ENCODE results near the gene DTD2. TPM values are rescaled to one million over a fixed set of nuclear protein-coding genes. Genes with fewer than 3 reads are reported as not detected.

Gene DTD2
- total RNA-seq, 2 experiments from 2014 or later: 17.5 to 21.6 TPM

DNA sequence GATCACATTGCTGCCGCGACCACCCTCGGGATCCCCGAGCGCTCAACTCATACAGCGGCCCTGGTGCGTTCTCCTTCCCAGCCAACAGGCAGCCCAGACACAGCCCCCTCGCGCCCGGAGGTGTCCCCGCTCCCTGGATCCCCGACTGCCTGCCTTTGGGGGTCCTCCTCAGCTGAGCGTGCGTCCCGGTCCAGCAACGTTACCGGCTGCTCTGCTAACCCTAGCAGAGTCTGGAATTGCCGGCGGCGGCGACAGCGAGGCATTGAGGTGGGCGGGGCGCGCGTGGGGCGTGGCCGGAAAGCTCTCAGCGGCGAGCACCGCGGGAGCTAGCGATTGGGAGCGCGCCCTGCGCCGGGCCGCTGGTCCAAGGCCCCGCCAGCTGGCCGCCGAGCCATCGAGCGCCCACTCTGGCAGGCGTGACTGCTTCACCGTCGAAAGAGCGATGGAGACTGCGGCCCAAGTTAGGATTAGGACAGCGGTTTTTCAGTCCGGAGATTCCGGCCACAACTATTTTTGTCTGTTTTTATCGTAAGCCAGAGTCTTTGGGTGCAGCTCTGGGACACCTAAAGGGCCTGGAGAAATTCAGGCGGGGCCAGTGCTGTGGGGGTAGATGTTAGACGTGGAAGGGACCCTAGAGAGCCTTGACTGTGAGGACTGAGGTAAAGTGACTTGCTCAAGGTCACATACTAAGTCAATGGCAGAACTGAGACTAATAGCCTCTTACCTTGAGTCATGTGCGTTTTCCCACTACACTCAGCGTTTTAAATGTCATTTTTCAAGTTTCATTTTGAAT lies 36.8 kb downstream of the DTD2 start, which contains the start of gene HEATR5A:
Gene HEATR5A, minus strand, starts transcription at position 232 of the 793 bp plus-strand sequence. CDS start 17,575 bp downstream, outside the sequence.
- intact Hi-C loops (cut with DNase I, micrococcal nuclease): loop anchor here (1.0 to 10.0 kb wide), 11 partner anchors 31 to 783 kb away; partner anchors contain the start of genes DTD2 (in 2 of the 2), HECTD1 (in 2 of the 2), NUBPL (in 1 of the 2) and RNU6-8 (in 1 of the 2)
- ChIA-PET POLR2A (interaction anchor here (0.6 to 2.0 kb wide), 8 partner anchors 20 to 381 kb away, joined by 3 to 9 read pairs (median 4); partner anchors contain the start of genes DTD2, HECTD1 and NUBPL), CTCF (interaction anchor here (0.6 to 3.0 kb wide), 17 partner anchors 8 to 857 kb away, joined by 3 to 19 read pairs (median 4); partner anchors contain the start of gene DTD2)
- Mint-ChIP-seq H3K27me3 (peaks cover 3% of the 10 kb centered on the region), H3K9me3 (ENCODE audit: low read depth) (no peaks in the 10 kb centered on the region), H3K36me3 (ENCODE audit: low read depth) (peaks cover 1% of the 10 kb centered on the region), H3K27ac (peak within 1 kb of the TSS; percentile 88), H3K4me1 (peaks cover 25% of the 10 kb centered on the region), H3K4me3 (peak within 1 kb of the TSS; percentile 94)
- DNase-seq (peak; percentile 94), ATAC-seq (peak; percentile 91)

DNA sequence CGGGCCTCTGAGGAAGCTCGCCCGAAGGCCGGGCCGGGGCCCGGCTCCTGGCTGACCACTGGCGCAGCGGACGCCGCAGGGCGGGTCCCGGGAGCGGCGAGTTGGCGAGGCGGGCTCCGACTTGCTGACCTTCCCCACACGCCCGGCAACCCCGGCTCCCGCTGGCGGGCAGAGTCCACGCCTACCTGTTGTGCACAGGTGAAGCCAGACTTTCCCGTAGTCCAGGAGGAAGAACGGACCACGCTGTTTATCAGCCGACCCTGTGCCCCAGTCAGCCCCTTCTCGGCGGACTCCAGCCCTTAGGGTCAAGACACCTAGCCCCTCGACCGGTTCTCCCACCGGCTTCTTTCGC lies 37.4 kb downstream of the DTD2 start:
- ATAC-seq: no peak
- Mint-ChIP-seq H3K27ac (no peak overlapping the region), H3K4me1 (peaks cover 25% of the 10 kb centered on the region), H3K9me3 (ENCODE audit: low read depth) (no peaks in the 10 kb centered on the region), H3K27me3 (peaks cover 3% of the 10 kb centered on the region), H3K4me3 (peak overlapping the region; percentile 94), H3K36me3 (ENCODE audit: low read depth) (peaks cover 1% of the 10 kb centered on the region)
- POLR2A ChIA-PET: interaction anchor here (0.9 to 2.0 kb wide), 5 partner anchors 20 to 213 kb away, joined by 3 to 9 read pairs (median 4); partner anchors contain the start of genes DTD2 and NUBPL
- CTCF ChIA-PET: interaction anchor here (1.0 to 3.0 kb wide), 12 partner anchors 8 to 294 kb away, joined by 3 to 19 read pairs (median 4); partner anchors contain the start of gene DTD2
- intact Hi-C loops (cut with DNase I, micrococcal nuclease): loop anchor here (1.0 to 10.0 kb wide), 10 partner anchors 31 to 783 kb away; partner anchors contain the start of genes DTD2 (in 2 of the 2), HECTD1 (in 2 of the 2), NUBPL (in 1 of the 2) and RNU6-8 (in 1 of the 2)
- DNase-seq: peak; percentile 23

DNA sequence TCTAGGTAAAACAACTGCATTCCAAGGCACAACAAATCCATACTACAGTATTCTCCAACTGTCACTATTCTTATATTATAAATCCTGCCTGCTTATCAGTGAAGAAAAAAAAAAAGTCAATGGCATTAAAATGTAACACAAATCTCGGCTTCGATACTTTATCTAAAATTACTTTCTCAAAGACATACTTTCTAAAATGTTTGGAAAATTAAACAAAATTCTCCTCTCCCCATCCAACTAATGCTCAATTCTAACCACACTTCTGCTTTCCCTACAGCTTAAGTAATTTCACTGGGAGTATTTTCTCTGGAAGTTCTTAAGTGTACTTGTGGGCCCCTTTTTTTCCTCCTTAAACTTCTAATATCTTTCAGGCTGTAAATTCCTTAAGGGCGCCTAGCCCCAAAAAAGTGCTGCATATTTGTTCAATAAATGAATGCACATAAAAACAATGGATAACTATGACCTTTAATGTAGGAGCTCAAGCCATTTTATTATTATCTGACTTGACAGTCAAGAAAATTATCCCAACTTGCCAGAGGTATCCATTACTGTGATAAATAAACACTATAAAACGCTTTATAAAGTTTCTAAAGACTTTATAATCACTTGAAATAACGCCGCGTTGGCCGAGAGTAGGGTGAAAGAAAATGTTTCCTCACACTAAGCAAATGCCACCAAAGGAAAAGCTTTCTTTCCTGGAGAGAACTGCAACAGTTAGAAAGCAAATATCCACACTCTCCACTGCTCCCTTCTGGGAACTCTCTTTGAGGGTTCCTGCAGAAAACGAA lies 37.9 kb downstream of the DTD2 start:
- H3K36me3 Mint-ChIP-seq (ENCODE audit: low read depth): peaks cover 1% of the 10 kb centered on the region
- POLR2A ChIA-PET: interaction anchor here (0.7 to 1.5 kb wide), 3 partner anchors 19 to 213 kb away, joined by 3 to 7 read pairs (median 4); no protein-coding TSS in a partner anchor
- peaks cover 27% of the 10 kb centered on the region for H3K4me1 Mint-ChIP-seq
- peak overlapping the region; percentile 94 for H3K4me3 Mint-ChIP-seq
- ATAC-seq (no peak), DNase-seq (no peak)
- H3K9me3 Mint-ChIP-seq (ENCODE audit: low read depth): no peaks in the 10 kb centered on the region
- H3K27ac Mint-ChIP-seq: peak overlapping the region; percentile 26
- CTCF ChIA-PET: interaction anchor here (0.7 to 3.0 kb wide), 6 partner anchors 12 to 43 kb away, joined by 3 to 19 read pairs (median 4); partner anchors contain the start of gene DTD2
- intact Hi-C loops (cut with DNase I, micrococcal nuclease): no loop called here
- peaks cover 3% of the 10 kb centered on the region for H3K27me3 Mint-ChIP-seq

DNA sequence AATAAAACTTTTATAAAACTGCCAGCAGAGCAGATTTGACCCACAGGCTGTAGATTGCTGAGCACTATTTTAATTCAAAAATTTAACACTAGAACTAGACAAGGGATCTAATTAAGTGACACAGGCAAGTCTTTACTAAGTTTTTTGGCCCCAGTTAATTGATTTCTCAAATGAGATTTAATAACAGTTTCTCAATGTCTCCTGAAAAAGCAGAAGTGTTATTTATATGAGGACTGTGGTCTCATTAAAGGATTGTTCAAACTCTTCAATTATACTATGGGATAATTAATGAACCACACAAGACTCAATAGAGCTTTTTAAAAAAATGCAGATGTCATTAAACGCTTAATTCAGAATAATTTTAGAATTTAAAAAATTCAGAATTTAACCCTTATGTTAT lies 38.9 kb downstream of the DTD2 start:
- Mint-ChIP-seq H3K9me3 (ENCODE audit: low read depth) (no peaks in the 10 kb centered on the region), H3K4me1 (peaks cover 33% of the 10 kb centered on the region), H3K4me3 (no peak overlapping the region), H3K27ac (no peak overlapping the region), H3K27me3 (peaks cover 3% of the 10 kb centered on the region), H3K36me3 (ENCODE audit: low read depth) (peaks cover 1% of the 10 kb centered on the region)
- no peak for DNase-seq
- no peak for ATAC-seq
- POLR2A ChIA-PET: interaction anchor here (0.6 to 0.7 kb wide), 2 partner anchors 25 to 28 kb away, joined by 3 to 7 read pairs; no protein-coding TSS in a partner anchor
- CTCF ChIA-PET: interaction anchor here (0.7 to 3.0 kb wide), 5 partner anchors 13 to 585 kb away, joined by 3 to 19 read pairs (median 3); no protein-coding TSS in a partner anchor
- intact Hi-C loops (cut with DNase I, micrococcal nuclease): no loop called here

DNA sequence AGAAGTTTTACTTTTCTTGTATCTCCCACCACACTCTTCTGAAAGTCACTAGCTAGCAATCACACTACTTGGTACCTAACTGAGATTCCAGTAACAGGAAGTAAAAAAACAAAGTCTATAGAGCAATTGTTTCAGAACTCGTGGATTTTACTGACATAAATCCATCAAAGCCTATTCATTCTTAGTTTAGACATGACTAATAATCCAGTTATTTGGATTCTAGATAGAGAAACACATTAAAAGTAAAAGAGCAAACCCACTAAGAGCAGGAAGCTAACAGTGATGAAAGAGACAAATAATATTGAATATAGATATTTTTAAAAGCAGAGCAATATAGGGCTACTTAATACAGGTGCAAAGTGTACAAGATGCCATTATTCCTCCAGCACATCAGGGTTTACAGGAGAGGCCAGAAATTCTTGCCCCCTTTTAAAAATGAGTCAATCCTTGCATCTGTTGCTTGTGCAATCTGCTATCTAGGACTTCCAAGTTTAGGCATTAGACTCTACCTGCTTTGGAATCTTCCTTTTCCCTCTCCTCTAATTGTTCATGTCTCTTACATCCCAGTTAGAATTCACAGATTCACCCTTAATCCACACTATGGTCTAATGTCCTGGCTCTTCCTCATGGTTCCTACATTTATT lies 43.0 kb downstream of the DTD2 start:
- CTCF ChIA-PET: no interaction called here
- H3K4me1 Mint-ChIP-seq: peaks cover 19% of the 10 kb centered on the region
- DNase-seq: no peak
- intact Hi-C loops (cut with DNase I, micrococcal nuclease): no loop called here
- peaks cover 1% of the 10 kb centered on the region for H3K36me3 Mint-ChIP-seq (ENCODE audit: low read depth)
- peak; percentile 49 for ATAC-seq
- no peak overlapping the region for H3K27ac Mint-ChIP-seq
- no peak overlapping the region for H3K4me3 Mint-ChIP-seq
- peaks cover 2% of the 10 kb centered on the region for H3K27me3 Mint-ChIP-seq
- H3K9me3 Mint-ChIP-seq (ENCODE audit: low read depth): no peaks in the 10 kb centered on the region
- POLR2A ChIA-PET: no interaction called here

DNA sequence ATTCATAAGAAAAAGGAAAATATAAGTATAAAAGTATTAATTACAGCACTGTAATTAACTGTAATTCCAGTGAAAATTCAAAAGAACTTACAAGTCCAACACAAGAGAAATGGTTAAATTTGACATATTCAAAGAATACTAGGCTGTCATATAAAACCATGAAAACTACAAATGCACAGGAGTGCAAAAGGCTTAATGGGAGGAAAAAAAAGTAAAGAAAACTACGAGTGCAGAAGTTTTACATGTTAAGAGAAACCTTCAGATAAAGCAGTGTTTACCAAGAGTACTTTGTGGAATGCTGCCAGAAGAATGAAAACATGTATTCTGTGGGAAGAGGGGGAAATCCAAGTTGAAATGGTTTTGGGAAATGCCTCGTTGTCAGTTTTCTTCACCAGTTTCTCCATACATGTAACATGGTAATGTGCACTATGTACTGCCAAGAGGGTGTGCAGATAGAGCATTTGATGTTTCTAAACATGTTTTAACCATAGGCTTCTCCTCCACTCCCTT lies 46.0 kb downstream of the DTD2 start:
- Mint-ChIP-seq H3K27me3 (no peaks in the 10 kb centered on the region), H3K9me3 (ENCODE audit: low read depth) (no peaks in the 10 kb centered on the region), H3K4me3 (no peak overlapping the region), H3K27ac (no peak overlapping the region), H3K4me1 (peaks cover 11% of the 10 kb centered on the region), H3K36me3 (ENCODE audit: low read depth) (no peaks in the 10 kb centered on the region)
- POLR2A ChIA-PET: no interaction called here
- DNase-seq: no peak
- ATAC-seq: no peak
- CTCF ChIA-PET: interaction anchor here (1.6 kb wide), 1 partner anchor 9 kb away, joined by 5 read pairs; the partner anchor contains the start of gene HEATR5A
- intact Hi-C loops (cut with DNase I, micrococcal nuclease): no loop called here

DNA sequence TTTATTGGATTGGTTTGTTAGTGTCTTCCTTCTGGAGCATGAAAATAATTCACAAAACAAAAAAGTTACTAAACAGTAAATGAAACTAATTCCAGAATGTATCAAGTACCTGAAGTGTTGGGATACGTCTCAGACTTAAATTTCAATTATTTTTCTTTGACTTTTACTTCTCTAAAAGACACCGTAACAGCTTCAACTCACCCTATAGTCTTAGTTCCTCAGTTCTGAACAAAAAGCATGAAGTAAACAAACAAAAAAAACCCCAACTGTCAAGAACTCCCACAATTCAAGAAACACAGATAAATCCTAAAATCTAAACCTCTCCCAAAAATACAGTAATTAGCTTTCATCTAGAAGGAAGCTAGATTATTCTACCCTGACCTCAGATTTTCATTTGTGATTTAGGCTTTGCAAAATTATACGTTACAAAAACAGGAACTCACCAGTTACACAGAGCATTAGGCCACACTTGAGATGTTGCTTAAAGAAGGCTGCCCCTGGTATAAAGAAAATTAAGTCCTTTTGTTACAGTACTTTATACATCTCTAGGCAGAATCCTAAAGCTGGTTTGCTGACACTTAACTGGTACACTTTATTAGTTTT lies 47.2 kb downstream of the DTD2 start:
- Mint-ChIP-seq H3K27ac (no peak overlapping the region), H3K36me3 (ENCODE audit: low read depth) (no peaks in the 10 kb centered on the region), H3K4me3 (no peak overlapping the region), H3K9me3 (ENCODE audit: low read depth) (no peaks in the 10 kb centered on the region), H3K4me1 (peaks cover 11% of the 10 kb centered on the region), H3K27me3 (no peaks in the 10 kb centered on the region)
- intact Hi-C loops (cut with DNase I, micrococcal nuclease): no loop called here
- ChIA-PET POLR2A (no interaction called here), CTCF (interaction anchor here (1.0 to 1.6 kb wide), 2 partner anchors 11 to 40 kb away, joined by 5 to 6 read pairs; partner anchors contain the start of gene HEATR5A)
- ATAC-seq (no peak), DNase-seq (no peak)

DNA sequence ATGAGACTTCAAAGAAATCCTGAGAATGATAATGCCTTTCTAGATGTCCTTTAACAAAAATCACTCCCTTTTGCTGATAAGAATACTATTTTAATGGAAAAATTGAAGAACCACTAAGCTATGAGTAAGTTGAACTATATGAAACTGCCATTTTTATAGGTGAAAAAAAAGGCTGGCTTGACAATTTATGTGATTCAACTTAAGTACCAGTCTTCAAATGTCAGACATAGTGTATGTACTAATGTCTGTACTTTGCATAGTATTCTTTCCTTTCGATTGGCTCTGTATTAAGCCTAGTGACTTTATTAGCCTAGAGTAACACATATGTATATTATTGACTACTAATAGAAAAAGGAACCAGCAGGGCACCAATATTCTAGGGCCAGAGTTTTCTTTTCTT lies 48.9 kb downstream of the DTD2 start:
- DNase-seq (no peak), ATAC-seq (peak; percentile 49)
- no peaks in the 10 kb centered on the region for H3K9me3 Mint-ChIP-seq (ENCODE audit: low read depth)
- H3K27me3 Mint-ChIP-seq: no peaks in the 10 kb centered on the region
- POLR2A ChIA-PET: no interaction called here
- CTCF ChIA-PET: interaction anchor here (0.7 kb wide), 1 partner anchor 19 kb away, joined by 3 read pairs; no protein-coding TSS in a partner anchor
- H3K4me3 Mint-ChIP-seq: no peak overlapping the region
- no peak overlapping the region for H3K27ac Mint-ChIP-seq
- intact Hi-C loops (cut with DNase I, micrococcal nuclease): no loop called here
- peaks cover 3% of the 10 kb centered on the region for H3K4me1 Mint-ChIP-seq
- no peaks in the 10 kb centered on the region for H3K36me3 Mint-ChIP-seq (ENCODE audit: low read depth)

DNA sequence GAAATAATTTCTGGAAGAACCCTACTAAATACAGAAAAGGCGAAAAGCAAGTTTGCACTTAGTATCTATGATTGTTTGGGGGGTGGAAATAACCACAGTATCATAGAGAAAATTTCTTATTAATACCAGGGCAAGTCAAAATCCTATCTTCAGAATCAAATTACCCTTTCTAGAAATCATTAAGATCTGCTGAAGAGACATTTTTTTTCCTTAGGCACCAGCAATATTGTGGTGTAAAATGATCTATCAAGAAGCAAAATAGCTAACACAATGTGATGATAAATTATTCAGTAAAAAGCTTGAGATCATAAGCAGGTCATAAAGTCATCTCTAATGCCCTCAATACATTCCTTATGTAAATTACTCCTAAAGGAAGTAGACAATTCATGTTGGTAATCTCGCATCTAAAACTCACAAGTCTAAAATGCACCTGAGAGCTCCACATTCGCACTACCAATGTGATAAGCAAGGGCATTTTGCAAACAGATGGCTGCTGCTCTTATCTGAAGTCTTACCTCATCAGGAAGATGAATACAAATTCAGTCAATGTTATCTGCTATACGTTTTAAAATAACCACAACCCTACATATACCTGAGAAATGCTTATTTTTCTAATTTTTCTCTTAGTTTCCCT lies 51.6 kb downstream of the DTD2 start:
- ChIA-PET POLR2A (no interaction called here), CTCF (interaction anchor here (1.2 kb wide), 1 partner anchor 15 kb away, joined by 5 read pairs; the partner anchor contains the start of gene HEATR5A)
- H3K27me3 Mint-ChIP-seq: no peaks in the 10 kb centered on the region
- DNase-seq: no peak
- H3K4me1 Mint-ChIP-seq: peaks cover 6% of the 10 kb centered on the region
- intact Hi-C loops (cut with DNase I, micrococcal nuclease): no loop called here
- H3K27ac Mint-ChIP-seq: no peak overlapping the region
- H3K36me3 Mint-ChIP-seq (ENCODE audit: low read depth): peaks cover 6% of the 10 kb centered on the region
- ATAC-seq: no peak
- H3K9me3 Mint-ChIP-seq (ENCODE audit: low read depth): no peaks in the 10 kb centered on the region
- H3K4me3 Mint-ChIP-seq: no peak overlapping the region

DNA sequence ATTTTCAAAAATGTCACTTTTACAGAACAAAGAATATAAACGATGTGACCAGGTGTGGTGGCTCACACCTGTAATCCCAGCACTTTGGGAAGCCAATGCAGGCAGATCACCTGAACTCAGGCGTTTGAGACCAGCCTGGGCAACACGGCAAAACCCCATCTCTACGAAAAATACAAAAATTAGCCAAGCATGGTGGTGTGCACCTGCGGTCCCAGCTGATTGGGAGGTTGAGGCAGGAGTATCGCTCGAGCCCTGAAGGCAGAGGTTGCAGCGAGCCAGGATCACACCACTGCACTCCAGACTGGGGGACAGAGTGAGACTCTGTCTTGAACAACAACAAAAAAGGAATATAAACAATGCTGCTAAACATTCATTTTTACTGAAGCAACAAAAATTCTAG lies 52.2 kb downstream of the DTD2 start:
- Mint-ChIP-seq H3K27ac (no peak overlapping the region), H3K4me3 (no peak overlapping the region), H3K9me3 (ENCODE audit: low read depth) (no peaks in the 10 kb centered on the region), H3K27me3 (no peaks in the 10 kb centered on the region), H3K36me3 (ENCODE audit: low read depth) (peaks cover 7% of the 10 kb centered on the region), H3K4me1 (peaks cover 8% of the 10 kb centered on the region)
- ChIA-PET POLR2A (no interaction called here), CTCF (no interaction called here)
- intact Hi-C loops (cut with DNase I, micrococcal nuclease): no loop called here
- DNase-seq (no peak), ATAC-seq (no peak)

Data from activated CD4-positive, alpha-beta T cell treated with anti-CD3 and anti-CD28 coated beads for 36 hours (primary cell).